HEK293 (cell line): Measurements from ENCODE around the gene DUT.
A peak's percentile ranks its signal among the peaks of the same experiment; 100 is the strongest.

Experiments used
- CTCF ChIA-PET: fragments of 350-600 bp; formaldehyde crosslinking; extraction: SDS; loops from one replicate; lab custom pipeline; 2021; ENCODE audit warnings: antibody characterized with exemption; lab: Yijun Ruan, JAX
- POLR2A ChIA-PET: fragments of 300-600 bp; formaldehyde crosslinking; extraction: SDS; loops from one replicate; lab custom pipeline; 2020; ENCODE audit warnings: antibody characterized with exemption, inconsistent platforms; lab: Yijun Ruan, JAX
- H3K27ac ChIP-seq: fragments of 200-500 bp; sonication (Bioruptor generic); 2 replicates; pipeline ENCODE4 v1.5.1; 2014; ENCODE audit warnings: low read depth, low read length, control low read depth, inconsistent platforms; ENCODE audit errors: extremely low read depth
- H3K36me3 ChIP-seq, 2 experiments: fragments of 200-500 bp in 1 of 2; sonication (Bioruptor generic) in 1 of 2; 1 replicate in 1 of 2; 2 replicates in 1 of 2; pipeline ENCODE4 v1.5.1; 2014 to 2017; ENCODE audit warnings: inconsistent platforms in 2 of 2, low read length in 2 of 2; ENCODE audit not compliant: control insufficient read depth in 2 of 2, insufficient read depth in 1 of 2
- H3K4me1 ChIP-seq: fragments of 200-500 bp; sonication (Bioruptor generic); 2 replicates; pipeline ENCODE4 v1.5.1; 2014; ENCODE audit warnings: mild to moderate bottlenecking, low read length, inconsistent platforms; ENCODE audit not compliant: control insufficient read depth, insufficient read depth
- H3K4me3 ChIP-seq: 2 replicates; pipeline ENCODE4 v1.5.1; 2011; ENCODE audit warnings: low read depth, mild to moderate bottlenecking, control low read depth, low read length, moderate library complexity
- H3K9me3 ChIP-seq: fragments of 200-500 bp; sonication (Bioruptor generic); 2 replicates; pipeline ENCODE4 v1.5.1; 2014; ENCODE audit warnings: low read depth, low read length, inconsistent platforms; ENCODE audit not compliant: control insufficient read depth, insufficient read depth
- BCL11A ChIP-seq: fragments of 450-650 bp; formaldehyde crosslinking; IDR thresholded peaks from 2 replicates; pipeline ENCODE4 v1.5.1; 2016; ENCODE audit warnings: low read depth, missing biosample characterization, missing genetic modification characterization
- CTCF ChIP-seq: fragments of 450-650 bp; formaldehyde crosslinking; IDR thresholded peaks from 2 replicates; pipeline ENCODE4 v1.5.1; 2016; ENCODE audit warnings: missing biosample characterization, missing genetic modification characterization
- FEZF1 ChIP-seq: fragments of 450-650 bp; formaldehyde crosslinking; IDR thresholded peaks from 2 replicates; pipeline ENCODE4 v1.5.1; 2016; ENCODE audit warnings: missing biosample characterization, missing genetic modification characterization
- INSM2 ChIP-seq: fragments of 450-650 bp; formaldehyde crosslinking; IDR thresholded peaks from 2 replicates; pipeline ENCODE4 v1.5.1; 2016; ENCODE audit warnings: missing biosample characterization, missing genetic modification characterization
- YY1 ChIP-seq: fragments of 450-650 bp; formaldehyde crosslinking; IDR thresholded peaks from 2 replicates; pipeline ENCODE4 v1.5.1; 2018; ENCODE audit warnings: missing biosample characterization, missing genetic modification characterization
- YY2 ChIP-seq: fragments of 450-650 bp; formaldehyde crosslinking; IDR thresholded peaks from 2 replicates; pipeline ENCODE4 v1.5.1; 2016; ENCODE audit warnings: missing biosample characterization, missing genetic modification characterization
- ZBTB20 ChIP-seq: fragments of 450-650 bp; formaldehyde crosslinking; IDR thresholded peaks from 2 replicates; pipeline ENCODE4 v1.5.1; 2016; ENCODE audit warnings: missing biosample characterization, missing genetic modification characterization
- ZNF280C ChIP-seq: fragments of 450-650 bp; formaldehyde crosslinking; IDR thresholded peaks from 2 replicates; pipeline ENCODE4 v1.5.1; 2016; ENCODE audit warnings: missing biosample characterization, missing genetic modification characterization
- ZNF280D ChIP-seq: fragments of 450-650 bp; formaldehyde crosslinking; IDR thresholded peaks from 2 replicates; pipeline ENCODE4 v1.5.1; 2016; ENCODE audit warnings: missing biosample characterization, missing genetic modification characterization
- ZNF335 ChIP-seq: fragments of 450-650 bp; formaldehyde crosslinking; conservative IDR thresholded peaks from 2 replicates; pipeline ENCODE4 v1.5.1; 2016; ENCODE audit warnings: missing biosample characterization, missing genetic modification characterization
- ZNF362 ChIP-seq: fragments of 450-650 bp; formaldehyde crosslinking; IDR thresholded peaks from 2 replicates; pipeline ENCODE4 v1.5.1; 2016; ENCODE audit warnings: missing biosample characterization, missing genetic modification characterization
- ZNF366 ChIP-seq: fragments of 450-650 bp; formaldehyde crosslinking; conservative IDR thresholded peaks from 2 replicates; pipeline ENCODE4 v1.5.1; 2016; ENCODE audit warnings: missing biosample characterization, missing genetic modification characterization
- ZNF391 ChIP-seq: fragments of 450-650 bp; formaldehyde crosslinking; IDR thresholded peaks from 2 replicates; pipeline ENCODE4 v1.5.1; 2016; ENCODE audit warnings: low read depth, missing biosample characterization, missing genetic modification characterization, borderline replicate concordance
- ZNF394 ChIP-seq: fragments of 450-650 bp; formaldehyde crosslinking; IDR thresholded peaks from 2 replicates; pipeline ENCODE4 v1.5.1; 2016; ENCODE audit warnings: missing biosample characterization, missing genetic modification characterization, mild to moderate bottlenecking, moderate library complexity, borderline replicate concordance
- ZNF416 ChIP-seq: fragments of 450-650 bp; formaldehyde crosslinking; IDR thresholded peaks from 2 replicates; pipeline ENCODE4 v1.5.1; 2016; ENCODE audit warnings: missing biosample characterization, missing genetic modification characterization
- ZNF610 ChIP-seq: fragments of 450-650 bp; formaldehyde crosslinking; IDR thresholded peaks from 2 replicates; pipeline ENCODE4 v1.5.1; 2016; ENCODE audit warnings: missing biosample characterization, missing genetic modification characterization, borderline replicate concordance
- ZNF654 ChIP-seq: fragments of 450-650 bp; formaldehyde crosslinking; IDR thresholded peaks from 2 replicates; pipeline ENCODE4 v1.5.1; 2016; ENCODE audit warnings: low read depth, missing biosample characterization, missing genetic modification characterization
- ZNF660 ChIP-seq: fragments of 450-650 bp; IDR thresholded peaks from 2 replicates; pipeline ENCODE4 v1.5.1; 2018; ENCODE audit warnings: missing biosample characterization, mild to moderate bottlenecking, missing genetic modification characterization
- ZNF707 ChIP-seq: fragments of 450-650 bp; formaldehyde crosslinking; IDR thresholded peaks from 2 replicates; pipeline ENCODE4 v1.5.1; 2016; ENCODE audit warnings: missing biosample characterization, missing genetic modification characterization
- TF ChIP-seq, protein P1 (sequence below): IDR thresholded peaks from 2 replicates; pipeline ENCODE4 v1.6.1; 2011; ENCODE audit warnings: mild to moderate bottlenecking, low read depth, low read length, borderline replicate concordance

DUT gene

DNA sequence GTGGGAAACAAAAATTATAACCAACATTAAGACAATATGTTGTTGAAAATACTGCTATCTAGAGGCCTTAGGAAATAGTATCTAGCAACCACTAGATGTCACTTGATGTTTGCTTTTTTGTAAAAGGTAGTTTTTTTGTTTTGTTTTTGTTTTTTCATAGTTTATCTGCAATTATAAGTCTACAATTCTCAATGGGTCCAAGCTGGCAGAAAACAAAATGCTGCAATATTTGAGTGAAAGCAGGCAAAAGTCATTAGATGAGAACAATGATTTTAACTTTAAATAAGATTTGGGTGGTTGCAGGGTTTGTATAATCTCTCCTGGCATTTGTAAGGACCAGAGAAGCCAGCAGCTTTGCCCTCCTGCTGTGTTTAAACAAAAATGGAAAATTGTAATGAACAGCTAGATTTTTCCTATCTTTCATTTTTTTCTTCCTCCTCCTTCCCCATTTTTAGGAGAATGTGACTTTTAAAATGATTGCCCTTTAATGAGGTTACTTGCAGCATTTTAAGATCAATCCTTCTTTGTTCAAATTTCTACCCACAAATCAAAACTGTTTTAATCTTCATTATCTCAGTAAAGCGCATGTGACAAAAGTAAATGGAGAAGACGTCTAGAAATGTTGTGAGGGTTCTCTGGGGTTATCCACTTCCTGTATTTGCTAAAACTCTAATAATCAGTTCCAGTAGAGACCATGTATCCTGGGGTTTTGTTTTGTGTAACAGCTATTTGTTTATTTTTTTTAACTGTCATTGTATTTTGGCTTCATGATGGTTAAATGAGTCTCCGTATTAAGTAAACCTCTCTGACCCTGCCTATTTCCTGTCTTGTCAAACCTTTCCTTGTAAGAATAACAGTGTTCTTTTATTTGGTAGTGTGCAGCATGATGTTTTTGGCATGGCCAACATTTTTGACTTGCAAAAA is 27.3 kb downstream of the DUT start:
- no peaks in the 10 kb centered on the region for H3K9me3 ChIP-seq
- CTCF ChIA-PET: interaction anchor here (0.5 to 1.8 kb wide), 19 partner anchors 13 to 768 kb away, joined by 3 to 6 read pairs (median 4); no protein-coding TSS in a partner anchor
- H3K4me1 ChIP-seq: peaks cover 6% of the 10 kb centered on the region
- H3K27ac ChIP-seq: no peak overlapping the region
- H3K4me3 ChIP-seq: no peak overlapping the region
- TF ChIP-seq ZBTB20 (tag by site-specific recombination) (no peak), INSM2 (tag by site-specific recombination) (no peak), ZNF335 (tag by site-specific recombination) (peak; percentile 33), ZNF707 (tag by site-specific recombination) (no peak), ZNF610 (tag by site-specific recombination) (no peak), BCL11A (tag by site-specific recombination) (no peak), ZNF280C (tag by site-specific recombination) (no peak), ZNF416 (no peak), ZNF391 (tag by site-specific recombination) (no peak), ZNF660 (tag by site-specific recombination) (peak; percentile 44; the same call in 1 of the 2 replicates), CTCF (tag by site-specific recombination) (peak; percentile 39; the same call in 1 of the 2 replicates), ZNF394 (no peak), ZNF654 (tag by site-specific recombination) (peak; percentile 83), ZNF366 (no peak), FEZF1 (tag by site-specific recombination) (peak; percentile 12; the same call in 1 of the 2 replicates), YY1 (tag by site-specific recombination) (no peak), YY2 (tag by site-specific recombination) (no peak), ZNF280D (tag by site-specific recombination) (no peak), ZNF362 (peak; percentile 81)
- TF ChIP-seq, protein P1, sequence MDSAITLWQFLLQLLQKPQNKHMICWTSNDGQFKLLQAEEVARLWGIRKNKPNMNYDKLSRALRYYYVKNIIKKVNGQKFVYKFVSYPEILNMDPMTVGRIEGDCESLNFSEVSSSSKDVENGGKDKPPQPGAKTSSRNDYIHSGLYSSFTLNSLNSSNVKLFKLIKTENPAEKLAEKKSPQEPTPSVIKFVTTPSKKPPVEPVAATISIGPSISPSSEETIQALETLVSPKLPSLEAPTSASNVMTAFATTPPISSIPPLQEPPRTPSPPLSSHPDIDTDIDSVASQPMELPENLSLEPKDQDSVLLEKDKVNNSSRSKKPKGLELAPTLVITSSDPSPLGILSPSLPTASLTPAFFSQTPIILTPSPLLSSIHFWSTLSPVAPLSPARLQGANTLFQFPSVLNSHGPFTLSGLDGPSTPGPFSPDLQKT: no peak
- POLR2A ChIA-PET: interaction anchor here (1.4 kb wide), 1 partner anchor 287 kb away, joined by 4 read pairs; no protein-coding TSS in a partner anchor
- no peaks in the 10 kb centered on the region for H3K36me3 ChIP-seq
